RWPE2 (cell line): Measurements from ENCODE around the gene TMEM185B.

Source experiments
- ATAC-seq: fragments of 200-7000 bp; cut with Tn5 transposase; 3 replicates; pipeline ENCODE4 v1.9.1; 2021; ENCODE audit warnings: low read depth
- DNase-seq: peaks from one replicate; pipeline ENCODE4 v3.0.0-alpha.2; 2020; ENCODE audit warnings: low spot score
- H3K27ac ChIP-seq: fragments of 450-650 bp; 2 replicates; pipeline ENCODE4 v1.5.1; 2017; ENCODE audit warnings: mild to moderate bottlenecking; ENCODE audit not compliant: poor library complexity, severe bottlenecking
- H3K27me3 ChIP-seq: fragments of 250-450 bp; sonication (Bioruptor Pico); 2 replicates; pipeline ENCODE4 v1.5.1; 2021; ENCODE audit warnings: mild to moderate bottlenecking, moderate library complexity; ENCODE audit not compliant: insufficient read depth, poor library complexity, severe bottlenecking
- H3K36me3 ChIP-seq: fragments of 250-450 bp; sonication (Bioruptor Pico); 2 replicates; pipeline ENCODE4 v1.5.1; 2020; ENCODE audit warnings: low read depth, mild to moderate bottlenecking, moderate library complexity
- H3K4me1 ChIP-seq: fragments of 250-450 bp; sonication (Bioruptor Pico); 2 replicates; pipeline ENCODE4 v1.5.1; 2021; ENCODE audit warnings: mild to moderate bottlenecking, moderate library complexity; ENCODE audit not compliant: insufficient read depth, poor library complexity, severe bottlenecking
- H3K4me3 ChIP-seq: fragments of 250-450 bp; sonication (Bioruptor Pico); 2 replicates; pipeline ENCODE4 v1.5.1; 2021; ENCODE audit warnings: mild to moderate bottlenecking, moderate library complexity; ENCODE audit not compliant: severe bottlenecking
- H3K9me3 ChIP-seq: fragments of 250-450 bp; sonication (Bioruptor Pico); 2 replicates; pipeline ENCODE4 v1.5.1; 2021; ENCODE audit warnings: mild to moderate bottlenecking, moderate library complexity; ENCODE audit not compliant: severe bottlenecking
- TF ChIP-seq, protein P1 (sequence below): fragments of 450-650 bp; IDR thresholded peaks from one replicate; pipeline ENCODE4 v1.5.1; 2017; ENCODE audit warnings: mild to moderate bottlenecking, moderate library complexity; ENCODE audit not compliant: poor library complexity, severe bottlenecking

TMEM185B gene

DNA sequence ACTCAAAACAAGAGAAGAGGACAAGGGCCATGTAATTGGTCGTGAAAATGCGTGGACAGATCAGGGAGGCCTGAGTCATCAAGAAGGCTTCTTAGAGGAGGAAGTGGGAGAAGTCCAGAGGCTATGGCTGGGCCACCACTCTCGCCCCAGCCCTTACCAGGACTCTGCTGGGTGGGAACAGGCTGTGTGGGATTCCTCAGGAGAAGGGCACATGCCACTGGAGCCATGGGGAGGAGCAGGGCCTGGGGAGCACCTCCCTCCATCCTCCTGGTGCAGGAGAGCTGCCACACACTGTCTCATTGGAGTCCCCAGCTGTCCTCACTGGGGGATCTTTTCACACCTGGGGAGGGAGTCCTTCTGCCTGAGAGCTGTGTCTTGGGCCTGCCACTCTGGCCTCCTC lies 20.0 kb upstream of the TMEM185B start:
- peaks cover 36% of the 10 kb centered on the region for H3K4me1 ChIP-seq
- DNase-seq = no peak

GRCh38 chr2:120241684-120242083 lies 18.5 kb upstream of the TMEM185B start:
- Histone ChIP-seq H3K27ac (no peak overlapping the region), H3K4me3 (no peak overlapping the region), H3K9me3 (no peaks in the 10 kb centered on the region), H3K36me3 (no peaks in the 10 kb centered on the region), H3K27me3 (no peaks in the 10 kb centered on the region), H3K4me1 (peaks cover 40% of the 10 kb centered on the region)
- TF ChIP-seq, protein P1, sequence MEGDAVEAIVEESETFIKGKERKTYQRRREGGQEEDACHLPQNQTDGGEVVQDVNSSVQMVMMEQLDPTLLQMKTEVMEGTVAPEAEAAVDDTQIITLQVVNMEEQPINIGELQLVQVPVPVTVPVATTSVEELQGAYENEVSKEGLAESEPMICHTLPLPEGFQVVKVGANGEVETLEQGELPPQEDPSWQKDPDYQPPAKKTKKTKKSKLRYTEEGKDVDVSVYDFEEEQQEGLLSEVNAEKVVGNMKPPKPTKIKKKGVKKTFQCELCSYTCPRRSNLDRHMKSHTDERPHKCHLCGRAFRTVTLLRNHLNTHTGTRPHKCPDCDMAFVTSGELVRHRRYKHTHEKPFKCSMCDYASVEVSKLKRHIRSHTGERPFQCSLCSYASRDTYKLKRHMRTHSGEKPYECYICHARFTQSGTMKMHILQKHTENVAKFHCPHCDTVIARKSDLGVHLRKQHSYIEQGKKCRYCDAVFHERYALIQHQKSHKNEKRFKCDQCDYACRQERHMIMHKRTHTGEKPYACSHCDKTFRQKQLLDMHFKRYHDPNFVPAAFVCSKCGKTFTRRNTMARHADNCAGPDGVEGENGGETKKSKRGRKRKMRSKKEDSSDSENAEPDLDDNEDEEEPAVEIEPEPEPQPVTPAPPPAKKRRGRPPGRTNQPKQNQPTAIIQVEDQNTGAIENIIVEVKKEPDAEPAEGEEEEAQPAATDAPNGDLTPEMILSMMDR = no peak
- ATAC-seq (no peak), DNase-seq (no peak)

More for the DNA sequence above, 20.0 kb upstream of the TMEM185B start:
- TF ChIP-seq, protein P1 = no peak
- H3K4me3 ChIP-seq = no peak overlapping the region
- H3K27ac ChIP-seq = peak overlapping the region; percentile 10
- H3K27me3 ChIP-seq = no peaks in the 10 kb centered on the region
- no peaks in the 10 kb centered on the region for H3K9me3 ChIP-seq
- no peaks in the 10 kb centered on the region for H3K36me3 ChIP-seq
- ATAC-seq = no peak

DNA sequence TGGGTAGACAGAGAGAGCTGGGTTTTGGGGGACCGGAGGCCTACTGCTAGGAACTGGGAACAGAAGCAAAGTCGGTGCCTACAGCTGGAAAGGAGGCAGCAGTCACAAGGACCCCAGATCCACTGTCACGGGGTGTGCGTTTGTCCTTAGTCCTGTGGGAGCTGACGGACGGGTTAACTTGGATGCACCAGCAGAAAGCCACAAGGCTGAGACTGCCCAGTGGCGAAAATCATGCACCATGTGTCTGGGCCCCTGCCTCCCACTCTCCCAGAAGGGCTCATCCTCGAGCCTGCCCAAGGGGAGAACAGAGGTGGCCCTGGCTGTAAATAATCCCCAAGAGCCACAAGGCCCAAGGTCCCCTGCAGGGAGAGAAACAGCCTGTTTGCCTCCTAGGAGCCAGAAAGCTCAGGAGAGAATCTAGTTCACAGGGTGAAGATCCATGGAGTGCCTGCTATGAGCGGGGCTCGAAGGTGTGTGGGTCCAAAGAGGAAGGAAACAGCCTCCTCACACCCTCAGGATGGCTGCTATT lies 17.8 kb upstream of the TMEM185B start:
- no peak overlapping the region for H3K27ac ChIP-seq
- H3K4me1 ChIP-seq = peaks cover 34% of the 10 kb centered on the region
- no peak for ATAC-seq
- DNase-seq = no peak
- H3K4me3 ChIP-seq = no peak overlapping the region
- H3K27me3 ChIP-seq = no peaks in the 10 kb centered on the region
- H3K36me3 ChIP-seq = no peaks in the 10 kb centered on the region
- no peaks in the 10 kb centered on the region for H3K9me3 ChIP-seq
- TF ChIP-seq, protein P1 = no peak

- TF ChIP-seq, protein P1 = no peak
- peaks cover 26% of the 10 kb centered on the region for H3K4me1 ChIP-seq
- ATAC-seq (peak; percentile 72), DNase-seq (no peak)
- no peak overlapping the region for H3K4me3 ChIP-seq
- peak overlapping the region; percentile 76 for H3K27ac ChIP-seq
- H3K9me3 ChIP-seq = no peaks in the 10 kb centered on the region
- no peaks in the 10 kb centered on the region for H3K27me3 ChIP-seq
- H3K36me3 ChIP-seq = no peaks in the 10 kb centered on the region
Observed at GRCh38 chr2:120239488-120240287, 16.5 kb upstream of the TMEM185B start.
